COLO668 (cell line): ENCODE results near the gene TREM1.
"Not testable (repeated sequence)": the region's sequence is repeated elsewhere in the genome, so short reads cannot be mapped to it uniquely, and the experiment has no call there.

Source experiments
- DNase-seq: peaks from one replicate; lab custom pipeline; 2025; ENCODE audit not compliant: unreplicated experiment; lab: John Stamatoyannopoulos, UW

TREM1 gene

DNA sequence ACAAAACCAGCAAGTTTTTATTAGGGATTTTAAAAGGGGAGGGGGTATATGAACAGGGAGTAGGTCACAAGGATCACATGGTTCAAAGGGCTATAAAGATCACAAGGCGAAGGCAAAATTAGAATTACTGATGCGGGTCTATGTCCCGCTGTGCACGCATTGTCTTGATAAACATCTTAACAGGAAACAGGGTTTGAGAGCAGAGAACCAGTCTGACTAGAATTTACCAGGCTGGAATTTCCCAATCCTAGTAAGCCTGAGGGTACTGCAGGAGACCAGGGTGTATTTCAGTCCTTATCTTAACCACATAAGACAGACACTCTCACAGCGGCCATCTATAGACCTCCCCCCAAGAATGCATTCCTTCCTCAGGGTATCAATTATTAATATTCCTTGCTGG is 10.8 kb upstream of the TREM1 start:
- not testable (repeated sequence) for DNase-seq

DNA sequence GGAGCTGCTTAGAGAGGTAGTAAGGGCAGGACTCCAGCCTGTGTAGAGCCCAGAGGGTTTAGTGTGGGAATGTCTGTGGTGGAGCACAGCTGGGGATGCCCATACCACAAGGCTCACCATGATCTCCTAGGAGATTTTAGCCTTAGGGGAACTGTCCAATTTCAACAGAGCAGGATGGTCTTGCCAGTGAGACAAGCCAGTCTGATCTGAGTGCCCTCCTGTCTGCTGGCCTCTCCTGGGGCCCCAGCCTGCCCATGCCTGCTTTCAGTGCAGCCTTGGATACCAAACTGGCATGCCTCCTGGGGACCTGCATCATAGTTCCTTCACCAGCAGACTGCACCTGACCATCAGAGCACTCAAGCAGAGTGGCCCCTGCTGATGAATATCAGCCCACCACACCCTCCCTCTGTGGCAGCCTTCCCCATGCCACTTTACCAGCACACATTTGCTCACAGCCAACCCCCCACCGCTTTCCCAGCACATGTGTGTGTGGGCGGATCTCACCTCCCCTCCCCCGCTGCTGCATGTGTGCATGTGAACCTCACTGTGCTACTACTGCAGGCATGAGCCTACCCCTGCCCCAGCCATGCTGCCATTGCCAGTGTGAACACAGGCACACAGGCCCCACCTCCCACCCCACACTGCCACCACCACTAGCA is 7.9 kb upstream of the TREM1 start:
- DNase-seq: no peak

DNA sequence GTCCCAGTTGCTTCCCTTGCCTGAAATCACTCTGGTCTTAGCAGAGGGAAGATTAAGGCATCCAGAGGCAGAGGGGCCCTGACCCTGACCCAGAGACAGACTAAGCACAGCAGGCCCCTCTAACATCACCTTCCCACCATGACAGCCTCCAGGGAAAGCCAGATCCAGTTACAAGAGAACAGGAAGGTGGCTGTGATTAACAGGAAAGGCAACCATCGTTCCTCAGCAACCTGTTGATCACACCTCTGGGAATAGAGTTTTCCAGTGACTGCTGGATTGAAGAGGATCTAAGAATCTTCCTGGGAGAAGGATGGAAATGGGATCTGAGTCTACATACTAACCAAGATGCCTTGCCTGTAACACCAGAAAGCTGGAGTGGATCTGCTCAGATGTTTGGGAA is 5.2 kb upstream of the TREM1 start:
- no peak for DNase-seq

DNA sequence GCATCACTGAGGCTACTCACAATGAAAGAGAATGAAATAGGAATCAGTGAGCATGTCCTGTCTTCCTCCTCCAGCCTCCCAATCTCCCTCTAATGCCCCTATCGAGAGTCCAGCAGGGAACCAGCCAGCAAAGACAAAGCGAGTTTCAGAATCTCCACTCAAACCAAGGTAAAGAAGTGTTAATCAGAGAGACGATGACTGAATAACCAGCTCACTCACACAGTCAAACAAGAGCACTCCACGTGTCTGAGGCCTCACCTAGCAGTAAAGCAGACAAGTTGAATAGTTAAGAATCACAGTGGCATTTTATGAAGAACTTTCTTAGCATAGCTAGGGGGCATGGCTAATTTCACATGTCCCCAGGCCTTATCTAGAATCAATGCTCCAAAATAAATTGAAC is 3.3 kb upstream of the TREM1 start:
- no peak for DNase-seq

DNA sequence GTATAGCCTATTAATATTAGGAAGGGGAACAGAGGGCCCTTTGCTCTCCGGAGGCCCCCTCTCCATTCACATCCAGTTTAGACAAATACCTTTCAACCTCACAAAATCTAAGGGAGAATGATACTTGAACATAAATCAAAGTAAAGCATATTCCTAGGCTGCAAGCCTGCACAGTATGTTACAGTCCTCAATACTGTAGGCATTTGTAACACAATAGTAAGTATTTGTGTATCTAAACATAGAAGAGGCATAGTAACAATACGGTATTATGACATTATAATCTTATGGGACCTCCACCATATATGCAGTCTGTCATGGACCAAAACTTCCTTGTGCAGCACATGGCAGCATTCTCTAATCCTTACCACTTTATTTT is 2.3 kb upstream of the TREM1 start:
- DNase-seq: no peak

DNA sequence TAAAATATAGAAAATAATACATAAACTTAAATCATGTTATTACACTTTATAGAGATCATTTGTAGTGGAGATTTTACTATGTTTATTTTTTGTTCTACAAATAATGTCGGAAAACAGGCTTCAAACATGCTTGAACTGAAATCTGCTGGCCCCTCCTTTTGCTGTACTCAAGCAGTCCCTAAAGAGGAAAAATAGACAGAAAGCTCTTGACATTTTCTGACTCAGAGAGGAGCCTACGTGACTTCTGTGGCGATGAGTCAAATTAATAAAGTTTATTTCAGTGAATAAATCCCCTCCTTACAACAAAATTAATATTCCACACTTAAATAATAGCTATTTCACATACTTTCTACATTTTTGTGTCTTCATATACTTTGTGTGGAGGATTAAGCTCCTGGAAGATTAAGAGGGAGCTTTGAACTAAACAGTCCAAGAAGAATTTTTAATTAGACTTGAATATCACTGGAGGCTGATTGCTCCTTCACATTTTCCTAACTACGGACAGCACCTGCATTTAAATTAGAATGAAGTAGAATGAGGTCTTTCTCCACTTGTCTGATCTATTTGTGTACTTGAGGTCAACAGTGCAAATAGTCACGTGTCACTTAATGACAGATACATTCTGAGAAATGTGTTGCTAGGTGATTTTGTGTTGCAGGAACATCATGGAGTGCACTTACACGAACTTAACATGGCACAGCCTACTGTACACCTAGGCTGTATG is 1.7 kb upstream of the TREM1 start:
- peak; percentile 35 for DNase-seq

DNA sequence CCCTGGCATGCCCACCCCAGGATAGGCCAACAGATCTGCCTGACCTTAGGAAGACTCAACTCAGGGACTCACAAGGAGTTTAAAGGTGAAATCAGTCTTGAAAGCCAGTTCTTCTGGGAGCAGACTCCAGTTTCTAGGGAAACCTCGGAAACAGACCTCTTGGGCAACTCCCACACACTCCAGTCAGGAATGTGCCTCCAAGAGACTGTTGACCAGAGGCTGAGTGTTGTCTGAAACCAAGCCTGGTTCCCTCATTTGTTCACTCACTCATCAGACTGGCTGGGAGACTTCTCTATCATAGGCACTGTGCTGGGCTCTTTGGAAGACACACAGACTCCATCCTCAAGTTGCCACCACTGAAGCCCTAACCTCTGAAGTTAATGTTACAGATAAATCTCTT is 1.8 kb downstream of the TREM1 start:
- no peak for DNase-seq

DNA sequence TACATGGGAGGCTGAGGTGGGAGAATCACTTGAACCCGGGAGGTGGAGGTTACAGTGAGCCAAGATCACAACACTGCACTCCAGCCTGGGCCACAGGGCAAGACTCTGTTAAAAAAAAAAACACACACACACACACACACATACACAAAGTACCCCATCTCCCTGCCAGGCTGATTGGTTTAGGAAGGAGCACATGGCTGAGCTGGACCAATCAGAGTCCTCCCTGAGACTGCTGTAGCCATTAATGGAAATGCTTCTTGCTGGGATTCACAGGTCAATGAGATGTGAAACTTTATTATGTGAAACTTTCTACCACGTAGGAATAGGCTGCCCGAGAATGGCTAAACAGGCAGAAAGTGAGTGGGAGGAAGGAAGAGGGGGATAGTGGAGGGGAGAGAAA is 2.9 kb downstream of the TREM1 start:
- DNase-seq: no peak

DNA sequence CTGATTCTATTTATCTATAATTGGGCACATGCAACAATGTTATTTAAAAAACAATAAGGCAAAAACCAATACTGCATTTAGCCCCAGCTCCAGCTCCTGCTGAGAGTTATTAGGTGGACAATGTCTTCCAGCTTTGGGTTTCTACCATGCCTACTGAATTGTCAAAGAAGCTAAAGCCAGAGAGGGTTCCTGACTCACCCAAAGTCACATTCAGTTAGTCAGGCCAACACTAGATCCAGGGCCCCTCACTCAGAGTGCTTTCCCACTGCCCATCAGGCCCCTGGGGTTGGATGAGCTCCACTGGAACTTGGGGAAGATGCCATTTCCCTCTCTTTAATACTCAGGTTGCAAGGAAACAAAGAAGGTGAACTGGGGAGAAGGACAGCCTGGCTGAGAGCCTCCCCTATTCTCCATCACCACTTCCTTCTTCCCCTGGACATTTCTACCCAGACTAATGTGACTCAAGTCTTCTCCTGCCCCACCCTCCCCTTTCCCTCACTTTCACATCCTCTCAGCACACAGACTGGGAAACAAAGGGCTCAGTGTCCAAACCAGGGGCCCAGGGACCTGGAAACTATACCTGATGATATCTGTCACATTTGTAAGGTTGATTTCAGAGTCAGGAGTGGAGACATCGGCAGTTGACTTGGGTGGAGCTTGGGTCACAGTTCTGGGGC is 6.0 kb downstream of the TREM1 start:
- DNase-seq: no peak

DNA sequence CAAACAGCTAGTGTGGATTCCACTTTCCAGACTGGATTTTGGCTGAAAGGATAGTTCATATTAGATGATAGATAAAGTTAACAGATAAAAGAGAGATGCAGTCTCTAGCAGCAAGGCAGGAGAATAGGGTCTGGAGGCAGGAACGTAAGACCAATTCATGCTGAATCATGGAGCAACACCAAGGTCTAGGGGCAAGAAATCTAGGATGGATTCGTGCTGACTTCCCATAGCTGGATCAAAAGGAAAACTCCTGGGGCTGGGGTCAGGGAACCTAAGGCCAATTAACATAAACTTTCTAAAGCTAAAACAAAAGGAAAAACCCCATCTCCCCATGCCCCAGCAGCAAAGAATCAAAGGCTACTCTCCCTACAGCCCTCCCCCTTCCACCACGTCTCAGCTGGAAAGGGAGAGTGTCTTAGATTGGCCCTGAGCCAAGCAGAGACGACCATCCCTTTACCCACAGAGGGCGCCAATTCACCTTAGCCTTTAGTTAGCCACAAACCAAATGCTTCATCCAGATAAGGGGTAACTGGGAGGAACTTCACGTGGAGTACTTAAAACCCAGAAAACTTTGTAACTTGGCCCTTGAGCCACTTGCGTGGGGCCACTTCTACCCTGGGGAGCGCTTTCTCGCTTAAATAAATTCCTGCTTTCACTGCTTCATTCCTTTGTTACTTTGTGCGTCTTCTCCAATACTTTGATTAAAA is 7.6 kb downstream of the TREM1 start:
- DNase-seq: peak; percentile 63

DNA sequence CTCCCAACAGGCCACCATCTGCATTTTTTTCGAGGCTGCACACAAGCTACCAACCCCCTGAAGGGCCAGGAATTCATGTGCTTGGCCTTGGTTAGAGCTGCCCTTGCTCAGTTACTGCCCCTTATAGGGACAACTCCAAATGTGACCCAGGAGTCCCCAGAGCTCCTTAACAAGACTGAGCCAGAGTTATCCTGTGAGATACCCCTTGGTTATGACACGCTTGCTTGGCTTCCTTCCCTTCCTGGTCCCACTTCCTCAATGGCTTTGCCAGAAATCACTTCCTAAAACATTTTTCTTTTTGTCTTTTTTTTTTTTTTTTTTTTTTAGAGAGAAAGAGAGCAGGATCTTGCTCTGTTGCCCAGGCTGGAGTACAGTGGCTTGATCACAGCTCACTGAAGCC is 8.9 kb downstream of the TREM1 start:
- no peak for DNase-seq

DNA sequence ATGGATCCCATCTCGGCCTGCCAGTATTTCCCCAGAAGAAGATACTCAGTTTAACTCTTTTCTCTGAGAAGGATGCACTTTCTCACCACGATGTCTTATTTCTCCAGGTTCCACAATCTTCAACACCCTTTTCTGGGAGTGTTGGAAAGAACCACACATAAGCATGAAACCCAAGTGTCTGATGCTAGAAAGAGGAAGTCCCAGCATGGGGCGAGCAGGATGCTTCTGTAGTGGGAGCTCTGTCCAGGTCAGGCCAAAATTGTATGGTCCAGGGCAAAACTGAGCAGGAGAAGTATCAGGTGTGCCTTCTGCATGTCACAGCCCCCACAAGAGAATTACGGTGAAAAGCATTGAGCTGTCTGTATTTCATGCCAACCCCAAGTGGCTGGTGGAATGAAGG is 11.0 kb downstream of the TREM1 start:
- no peak for DNase-seq

DNA sequence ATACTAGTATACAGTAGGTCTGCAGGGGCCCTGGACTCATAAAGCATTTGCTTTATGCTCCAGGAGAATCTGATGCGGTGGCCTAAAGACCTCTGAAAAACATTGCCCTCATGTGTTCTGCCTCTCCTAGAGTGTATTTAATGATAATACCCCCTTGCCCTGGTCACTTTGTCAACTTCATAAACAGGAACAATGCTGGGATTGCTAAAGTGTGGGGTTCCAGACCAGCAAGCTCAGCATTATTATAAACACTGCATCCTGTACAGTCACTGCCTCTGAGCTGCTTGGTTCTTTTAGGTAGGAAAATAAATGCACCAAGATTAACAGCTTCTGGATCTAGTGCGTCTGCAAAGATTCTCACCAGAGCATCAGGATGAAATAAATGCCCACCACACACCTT is 12.2 kb downstream of the TREM1 start:
- no peak for DNase-seq

DNA sequence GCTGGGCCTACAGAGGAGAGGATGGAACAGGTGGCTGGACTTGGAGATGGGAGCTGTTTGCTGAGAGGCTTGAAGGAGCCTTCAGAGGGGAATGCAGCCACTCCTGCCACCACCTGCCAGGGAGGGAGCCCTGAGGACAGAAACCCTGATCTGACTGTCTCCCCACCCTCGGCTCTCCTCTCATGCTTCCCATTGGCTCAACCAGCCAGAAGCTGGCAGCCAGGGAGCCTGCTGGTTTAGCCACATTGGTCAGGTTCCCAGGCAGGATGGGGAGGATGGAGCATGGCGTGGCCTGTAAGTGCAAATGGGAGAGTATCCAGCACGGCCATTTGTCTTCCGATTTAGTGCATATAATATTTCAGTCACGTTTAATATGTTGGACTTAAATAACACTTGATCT is 12.8 kb downstream of the TREM1 start:
- DNase-seq: no peak

DNA sequence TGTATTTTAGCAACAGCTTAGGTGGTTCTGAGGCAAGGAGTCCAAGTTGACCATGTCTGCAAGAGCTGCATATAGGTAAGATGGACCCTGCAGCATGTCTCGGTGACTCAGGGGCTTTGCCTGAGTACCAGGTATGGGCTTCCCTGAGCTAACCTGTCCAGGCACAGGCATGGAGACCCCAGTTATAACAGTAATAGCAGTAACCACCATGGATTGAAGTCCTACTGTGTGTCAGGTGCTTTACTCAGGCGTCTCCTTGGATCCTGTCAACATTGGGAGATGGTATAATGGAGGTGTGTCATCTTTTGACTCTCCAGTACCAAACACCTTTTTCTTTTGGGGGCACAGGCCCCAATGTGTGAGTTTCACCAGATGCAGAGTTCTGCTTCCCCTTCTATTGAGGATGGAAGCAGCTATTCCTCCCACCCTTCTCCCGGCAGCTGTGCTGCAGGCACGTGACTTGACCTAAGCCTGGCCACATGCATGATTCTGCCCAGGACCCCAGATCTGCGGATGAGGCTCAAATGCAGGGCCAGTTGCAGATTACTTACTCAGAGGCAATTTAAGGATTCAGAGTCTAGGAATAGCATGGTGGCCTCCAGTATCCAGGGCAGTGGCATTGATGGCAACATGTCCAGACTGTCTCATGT is 13.8 kb downstream of the TREM1 start:
- no peak for DNase-seq

DNA sequence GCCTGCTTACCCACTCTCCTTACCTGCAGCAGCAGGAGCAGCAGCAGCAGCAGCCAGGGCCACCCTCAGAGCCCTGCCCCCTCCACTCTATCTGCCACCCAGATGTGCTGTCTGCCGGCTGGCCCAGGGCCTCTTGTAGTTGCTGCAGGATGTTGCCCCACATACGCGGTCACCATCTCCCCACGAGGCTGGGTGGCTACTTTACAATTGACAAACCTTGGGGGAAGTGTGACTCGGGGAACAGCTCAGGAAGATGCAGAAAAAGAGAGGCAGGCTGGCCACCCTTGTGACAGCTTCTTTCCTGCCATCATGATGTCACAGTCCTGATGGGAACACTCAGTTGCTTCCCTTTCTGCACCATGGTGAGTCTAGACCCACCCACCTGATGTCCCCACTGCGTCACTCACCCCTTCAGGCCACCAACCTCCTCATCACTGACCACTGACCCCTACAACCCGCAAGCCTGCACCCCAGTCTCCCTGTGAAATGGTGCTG is 14.5 kb downstream of the TREM1 start:
- no peak for DNase-seq

DNA sequence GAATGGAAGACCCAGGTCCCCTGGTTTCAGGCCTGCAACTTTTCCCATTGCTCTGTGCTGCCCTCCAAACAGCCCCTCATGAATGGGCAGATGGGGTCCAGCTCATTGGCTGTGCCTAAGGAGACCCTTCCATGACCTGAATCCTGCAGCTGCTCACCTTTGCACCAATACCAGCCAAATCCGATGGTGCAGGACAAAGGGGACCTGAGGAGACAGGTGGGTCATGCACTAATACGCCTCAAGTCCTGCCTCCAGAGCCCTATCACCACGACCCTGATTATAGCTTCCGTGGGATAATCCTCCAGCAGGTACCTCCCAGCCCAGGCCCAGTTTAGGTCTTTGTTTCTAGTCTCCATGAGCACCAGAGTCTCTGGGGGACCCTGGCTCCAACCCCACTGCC is 16.8 kb downstream of the TREM1 start:
- DNase-seq: no peak

DNA sequence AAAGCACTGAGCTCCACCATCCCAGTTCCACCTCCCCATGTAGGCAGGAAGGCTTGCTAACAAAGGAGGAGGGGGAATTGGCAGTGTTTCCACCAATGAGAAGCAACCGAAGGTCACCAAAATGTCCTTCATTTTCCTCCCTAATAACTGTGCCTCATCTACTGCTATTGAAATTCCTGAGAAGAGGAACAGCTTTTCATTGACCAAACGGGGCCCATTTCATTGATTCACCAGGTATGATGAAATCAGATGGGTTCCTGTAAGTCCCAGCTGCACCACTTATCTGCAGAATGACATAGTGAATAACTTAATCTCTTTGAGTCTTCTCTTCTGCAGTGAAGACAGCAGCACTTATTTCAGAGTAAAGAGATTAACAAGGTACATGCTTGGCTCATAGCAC is 17.3 kb downstream of the TREM1 start:
- no peak for DNase-seq

DNA sequence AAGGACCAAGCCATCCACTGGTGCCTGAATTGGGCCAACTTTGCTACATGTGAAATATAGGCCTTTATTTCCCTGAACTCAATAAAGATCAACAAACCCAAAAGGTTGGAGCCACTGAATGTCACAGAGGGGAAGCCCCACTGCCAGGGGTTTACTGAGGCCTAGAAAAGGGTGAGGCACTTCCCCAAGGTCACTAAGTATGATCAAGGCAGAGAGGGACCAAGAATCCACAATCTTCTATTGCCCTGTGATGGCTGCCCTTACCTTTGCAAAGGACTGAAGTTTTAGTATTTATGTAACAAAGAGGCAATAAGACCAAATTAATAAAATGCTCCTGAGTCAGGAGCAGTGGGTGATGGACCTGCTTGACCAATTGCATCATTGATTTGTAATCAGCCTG is 18.0 kb downstream of the TREM1 start:
- no peak for DNase-seq

DNA sequence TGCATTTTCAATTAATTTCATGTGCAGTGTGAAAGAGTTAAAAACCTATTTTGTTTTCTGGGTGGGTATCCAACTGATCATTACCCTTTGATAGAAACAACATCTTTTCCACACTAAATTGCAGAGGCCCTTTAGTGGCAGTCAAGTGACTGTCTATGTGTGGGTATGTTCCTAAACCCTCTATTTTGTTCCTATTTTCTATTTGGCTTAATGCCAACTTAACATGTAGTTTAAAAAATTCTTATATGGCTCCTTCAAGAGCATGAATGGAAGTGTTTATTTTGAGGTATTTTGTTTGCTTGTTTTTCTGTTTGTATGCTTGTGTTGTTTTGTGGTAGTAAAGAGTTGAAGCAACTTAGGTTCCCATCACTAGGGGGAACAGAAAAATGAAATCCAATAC is 19.9 kb downstream of the TREM1 start:
- DNase-seq: no peak

DNA sequence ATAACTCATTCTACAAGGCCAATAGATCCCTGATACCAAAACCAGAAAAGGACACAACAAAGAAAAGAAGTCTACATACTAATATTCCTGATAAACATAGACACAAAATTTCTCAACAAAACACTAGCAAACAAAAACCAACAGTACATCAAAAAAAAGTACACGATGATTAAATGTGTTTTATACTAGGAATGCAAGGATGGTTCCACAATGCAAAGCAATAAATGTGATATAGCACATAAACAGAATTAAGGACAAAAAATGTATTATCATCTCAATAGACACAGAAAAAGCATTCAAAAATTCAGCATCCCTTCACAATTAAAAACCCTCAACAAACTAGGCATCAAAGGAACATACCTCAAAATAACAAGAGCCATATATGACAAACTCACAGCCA is 23.2 kb downstream of the TREM1 start:
- DNase-seq: no peak
